Hematopoietic multipotent progenitor cell treated with erythropoietin and hydrocortisone succinate and interleukin-3 and kit ligand, for 17 days (in vitro differentiated cells): ENCODE data around the gene ZC3H8.
"Not testable (repeated sequence)": the region's sequence is repeated elsewhere in the genome, so short reads cannot be mapped to it uniquely, and the experiment has no call there.

ENCODE experiments used
- DNase-seq: peaks from one replicate; pipeline ENCODE4 v3.0.0-alpha.2; 2015; ENCODE audit warnings: low spot score

The ZC3H8 gene

GRCh38 chr2:112254466-112255240 is at the start of gene ZC3H8:
Gene ZC3H8 (minus strand): TSS chr2:112255042. CDS start chr2:112254981, 61 bp downstream.
- DNase-seq, result peak; percentile 96

GRCh38 chr2:112304298-112304941 is 49.6 kb upstream of the ZC3H8 start:
- no peak for DNase-seq

- no peak for DNase-seq
Observed at GRCh38 chr2:112301973-112302372, 47.1 kb upstream of the ZC3H8 start.

- no peak for DNase-seq
Observed at GRCh38 chr2:112301171-112301584, 46.3 kb upstream of the ZC3H8 start.

GRCh38 chr2:112296407-112296806 is 41.6 kb upstream of the ZC3H8 start:
- no peak for DNase-seq

- DNase-seq, result no peak
Observed at GRCh38 chr2:112295407-112296078, 40.7 kb upstream of the ZC3H8 start.

- DNase-seq, result no peak
Observed at GRCh38 chr2:112293636-112294401, 39.0 kb upstream of the ZC3H8 start.

- DNase-seq, result no peak
Observed at GRCh38 chr2:112290648-112291047, 35.8 kb upstream of the ZC3H8 start.

GRCh38 chr2:112290088-112290487 is 35.2 kb upstream of the ZC3H8 start:
- DNase-seq, result no peak

GRCh38 chr2:112283535-112283934 is 28.7 kb upstream of the ZC3H8 start:
- not testable (repeated sequence) for DNase-seq

GRCh38 chr2:112282066-112282465 is 27.2 kb upstream of the ZC3H8 start:
- DNase-seq, result not testable (repeated sequence)

- no peak for DNase-seq
Observed at GRCh38 chr2:112277596-112278220, 22.9 kb upstream of the ZC3H8 start.

GRCh38 chr2:112276954-112277353 is 22.1 kb upstream of the ZC3H8 start:
- no peak for DNase-seq

- no peak for DNase-seq
Observed at GRCh38 chr2:112275887-112276773, 21.3 kb upstream of the ZC3H8 start.

GRCh38 chr2:112275311-112275886 is 20.6 kb upstream of the ZC3H8 start, which contains the start of gene ZC3H6:
Gene ZC3H6 (plus strand): TSS chr2:112275597. CDS start chr2:112275995, 398 bp downstream.
- peak; percentile 99 for DNase-seq

GRCh38 chr2:112273349-112273748 is 18.5 kb upstream of the ZC3H8 start:
- no peak for DNase-seq

GRCh38 chr2:112272669-112273068 is 17.8 kb upstream of the ZC3H8 start:
- peak; percentile 34 for DNase-seq

GRCh38 chr2:112268547-112268946 is 13.7 kb upstream of the ZC3H8 start:
- no peak for DNase-seq

- no peak for DNase-seq
Observed at GRCh38 chr2:112262876-112263275, 8.0 kb upstream of the ZC3H8 start.

GRCh38 chr2:112260295-112260625 is 5.4 kb upstream of the ZC3H8 start:
- no peak for DNase-seq
